Brain microvascular endothelial cell (primary cell): Measurements from ENCODE around the gene UGT1A4.
"Not testable (repeated sequence)": the region's sequence is repeated elsewhere in the genome, so short reads cannot be mapped to it uniquely, and the experiment has no call there.

Experiments used
- DNase-seq: peaks from one replicate; pipeline ENCODE4 v3.0.0-alpha.2; 2020
- H3K27ac ChIP-seq: fragments of 250-450 bp; sonication (Bioruptor Pico); 2 replicates; pipeline ENCODE4 v1.5.1; 2020; ENCODE audit warnings: mild to moderate bottlenecking, moderate library complexity
- H3K27me3 ChIP-seq: fragments of 250-450 bp; sonication (Bioruptor Pico); replicated peaks from 2 replicates; pipeline ENCODE4 v1.5.1; 2020; ENCODE audit warnings: mild to moderate bottlenecking
- H3K36me3 ChIP-seq: fragments of 250-450 bp; sonication (Bioruptor Pico); replicated peaks from 2 replicates; pipeline ENCODE4 v1.5.1; 2020; ENCODE audit warnings: mild to moderate bottlenecking
- H3K4me3 ChIP-seq: 2 replicates; pipeline ENCODE4 v1.5.1; 2011; ENCODE audit warnings: low read depth, mild to moderate bottlenecking, control low read depth, low read length, moderate library complexity
- in situ Hi-C: cut with HindIII; loops from 2 replicates; pipeline ENCODE4 v1.10.0; 2017; ENCODE audit warnings: low sequenced_read_pairs, low pct_ligation_motif_present
- TF ChIP-seq, protein P1 (sequence below): IDR thresholded peaks from 2 replicates; pipeline ENCODE4 v1.5.1; 2011; ENCODE audit warnings: low read depth, mild to moderate bottlenecking, moderate library complexity, low read length, control low read depth, inconsistent platforms; ENCODE audit errors: missing control alignments

Gene UGT1A4

DNA sequence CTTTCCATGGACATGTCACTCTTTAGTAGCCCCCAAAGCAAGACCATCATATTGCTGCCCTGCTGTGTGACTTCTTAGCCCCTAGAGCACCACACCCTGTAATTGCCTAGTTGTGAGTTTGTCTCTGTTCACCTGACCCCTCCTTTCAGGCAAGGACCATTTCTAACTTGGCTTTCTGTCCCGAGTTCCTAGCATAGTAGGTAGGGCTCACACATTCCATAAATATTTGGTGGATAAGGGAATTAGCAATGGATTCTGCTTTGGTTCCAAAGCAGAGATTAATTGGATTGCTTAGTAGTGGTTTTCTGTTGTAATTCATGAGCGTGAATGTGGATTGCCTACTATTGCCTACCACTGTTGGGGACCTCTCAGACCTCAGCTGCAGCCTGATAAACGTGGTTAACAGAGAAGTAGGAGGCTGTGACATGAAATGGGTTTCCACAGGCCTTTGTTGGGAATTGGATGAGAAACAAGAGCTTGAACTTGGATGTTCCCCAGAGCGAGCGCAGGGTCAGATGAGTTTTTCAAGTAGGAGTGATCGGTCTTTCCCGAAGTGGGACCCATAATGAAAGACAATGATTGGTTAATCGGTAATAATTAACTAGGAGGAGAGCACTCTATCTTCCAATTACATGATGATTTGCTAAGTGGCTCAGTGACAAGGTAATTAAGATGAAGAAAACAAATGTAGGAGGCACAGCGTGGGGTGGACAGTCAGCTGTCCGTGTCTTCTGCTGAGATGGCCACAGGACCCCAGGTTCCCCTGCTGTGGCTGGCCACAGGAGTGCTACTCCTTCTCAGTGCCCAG lies 28.1 kb downstream of the UGT1A4 start:
- TF ChIP-seq, protein P1, sequence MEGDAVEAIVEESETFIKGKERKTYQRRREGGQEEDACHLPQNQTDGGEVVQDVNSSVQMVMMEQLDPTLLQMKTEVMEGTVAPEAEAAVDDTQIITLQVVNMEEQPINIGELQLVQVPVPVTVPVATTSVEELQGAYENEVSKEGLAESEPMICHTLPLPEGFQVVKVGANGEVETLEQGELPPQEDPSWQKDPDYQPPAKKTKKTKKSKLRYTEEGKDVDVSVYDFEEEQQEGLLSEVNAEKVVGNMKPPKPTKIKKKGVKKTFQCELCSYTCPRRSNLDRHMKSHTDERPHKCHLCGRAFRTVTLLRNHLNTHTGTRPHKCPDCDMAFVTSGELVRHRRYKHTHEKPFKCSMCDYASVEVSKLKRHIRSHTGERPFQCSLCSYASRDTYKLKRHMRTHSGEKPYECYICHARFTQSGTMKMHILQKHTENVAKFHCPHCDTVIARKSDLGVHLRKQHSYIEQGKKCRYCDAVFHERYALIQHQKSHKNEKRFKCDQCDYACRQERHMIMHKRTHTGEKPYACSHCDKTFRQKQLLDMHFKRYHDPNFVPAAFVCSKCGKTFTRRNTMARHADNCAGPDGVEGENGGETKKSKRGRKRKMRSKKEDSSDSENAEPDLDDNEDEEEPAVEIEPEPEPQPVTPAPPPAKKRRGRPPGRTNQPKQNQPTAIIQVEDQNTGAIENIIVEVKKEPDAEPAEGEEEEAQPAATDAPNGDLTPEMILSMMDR: no peak
- H3K27ac ChIP-seq: no peak overlapping the region
- H3K36me3 ChIP-seq: no peaks in the 10 kb centered on the region
- no peaks in the 10 kb centered on the region for H3K27me3 ChIP-seq
- in situ Hi-C loops: no loop called here
- DNase-seq: no peak
- no peak overlapping the region for H3K4me3 ChIP-seq

DNA sequence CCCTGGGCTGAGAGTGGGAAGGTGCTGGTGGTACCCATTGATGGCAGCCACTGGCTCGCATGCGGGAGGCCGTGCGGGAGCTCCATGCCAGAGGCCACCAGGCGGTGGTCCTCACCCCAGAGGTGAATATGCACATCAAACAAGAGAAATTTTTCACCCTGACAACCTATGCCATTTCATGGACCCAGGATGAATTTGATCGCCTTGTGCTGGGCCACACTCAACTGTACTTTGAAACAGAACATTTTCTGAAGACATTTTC lies 28.7 kb downstream of the UGT1A4 start:
- Histone ChIP-seq H3K4me3 (no peak overlapping the region), H3K36me3 (no peaks in the 10 kb centered on the region), H3K27ac (no peak overlapping the region), H3K27me3 (no peaks in the 10 kb centered on the region)
- no peak for DNase-seq
- TF ChIP-seq, protein P1: no peak
- in situ Hi-C loops: no loop called here

DNA sequence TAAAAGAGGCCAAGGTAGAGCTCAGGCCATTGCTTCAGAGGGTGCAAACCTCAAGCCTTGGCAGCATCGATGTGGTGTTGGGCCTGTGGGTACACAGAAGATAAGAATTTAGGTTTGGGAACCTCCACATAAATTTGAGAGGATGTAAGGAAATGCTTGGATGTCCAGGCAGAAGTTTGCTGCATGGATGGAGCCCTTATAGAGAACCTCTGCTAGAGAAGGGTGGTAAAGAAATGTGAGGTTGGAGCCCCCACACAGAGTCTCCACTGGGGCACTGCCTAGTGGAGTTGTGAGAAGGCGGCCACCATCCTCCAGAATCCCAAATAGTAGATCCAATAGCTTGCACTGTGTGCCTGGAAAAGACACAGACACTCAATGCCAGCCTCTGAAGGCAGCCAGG lies 32.2 kb downstream of the UGT1A4 start:
- H3K4me3 ChIP-seq, H3K27ac ChIP-seq, DNase-seq, H3K36me3 ChIP-seq, H3K27me3 ChIP-seq, in situ Hi-C loops: not testable (repeated sequence)

DNA sequence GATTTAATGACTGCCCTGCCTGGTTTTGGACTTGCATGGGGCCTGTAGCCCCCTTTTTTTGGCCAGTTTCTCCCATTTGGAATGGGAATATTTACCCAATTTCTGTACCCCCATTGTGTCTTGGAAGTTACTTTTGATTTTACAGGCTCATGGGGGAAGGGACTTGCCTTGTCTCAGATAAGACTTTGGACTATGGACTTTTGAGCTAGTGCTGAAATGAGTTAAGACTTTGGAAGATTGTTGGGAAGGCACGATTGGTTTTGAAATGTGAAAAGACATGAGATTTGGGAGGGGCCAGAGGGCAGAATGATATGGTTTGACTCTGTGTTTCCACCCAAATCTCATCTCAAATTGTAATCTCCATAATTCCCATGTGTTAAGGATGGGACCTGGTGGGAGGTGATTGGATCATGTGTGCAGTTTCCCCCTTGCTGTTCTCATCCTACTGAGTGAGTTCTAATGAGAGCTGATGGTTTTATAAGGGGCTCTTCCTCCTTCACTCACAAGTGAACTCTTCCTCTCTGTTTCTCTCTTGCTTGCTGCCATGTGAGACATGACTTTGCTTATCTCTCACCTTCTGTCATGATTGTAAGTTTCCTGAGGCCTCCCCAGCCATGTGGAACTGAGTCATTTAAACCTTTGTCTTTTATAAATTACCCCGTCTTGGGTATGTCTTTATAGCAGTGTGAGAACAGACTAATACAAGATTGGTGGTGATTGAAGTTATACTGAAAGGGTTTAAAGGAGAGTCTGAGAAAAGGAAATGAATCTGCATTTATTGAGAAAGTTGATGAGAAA lies 32.9 kb downstream of the UGT1A4 start:
- H3K36me3 ChIP-seq, in situ Hi-C loops, H3K27ac ChIP-seq, H3K4me3 ChIP-seq, H3K27me3 ChIP-seq, DNase-seq: not testable (repeated sequence)

DNA sequence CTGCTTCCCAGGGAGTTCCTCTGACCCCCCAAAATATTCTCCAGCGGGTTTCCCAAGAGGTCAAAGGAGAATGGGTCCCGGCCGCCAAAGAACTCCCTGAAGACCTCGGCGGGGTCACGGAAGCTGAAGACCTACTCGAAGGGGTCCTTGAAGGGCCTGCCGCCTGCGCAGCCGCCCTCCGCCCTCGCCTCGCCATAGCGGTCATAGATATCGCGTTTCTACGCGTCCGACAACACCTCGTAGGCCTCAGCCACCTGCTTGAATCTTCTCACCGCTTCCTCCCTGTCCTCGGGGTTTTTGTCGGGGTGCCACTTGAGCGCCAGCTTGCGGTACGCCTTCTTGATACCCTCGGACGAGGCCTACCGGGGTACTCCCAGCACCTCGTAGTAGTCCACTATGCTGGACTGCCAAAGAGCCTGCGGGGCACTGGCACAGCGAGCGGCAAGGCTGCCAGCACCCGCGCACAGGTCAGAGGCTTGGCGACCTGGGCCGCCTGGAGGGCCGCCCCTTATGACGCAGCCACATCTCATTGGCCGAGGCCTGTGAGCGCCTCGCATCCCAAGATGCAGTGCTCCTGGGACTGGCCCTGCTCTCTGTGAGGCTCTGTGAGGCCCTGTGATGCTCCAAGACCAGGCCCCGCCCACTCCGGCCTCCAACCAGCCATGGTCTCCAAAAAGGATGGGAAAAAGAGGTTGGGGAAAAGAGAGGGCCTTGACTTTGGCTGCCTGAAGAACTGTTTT lies 36.5 kb downstream of the UGT1A4 start:
- TF ChIP-seq, protein P1: no peak
- Histone ChIP-seq H3K4me3 (no peak overlapping the region), H3K27me3 (no peaks in the 10 kb centered on the region), H3K36me3 (no peaks in the 10 kb centered on the region), H3K27ac (no peak overlapping the region)
- in situ Hi-C loops: no loop called here
- no peak for DNase-seq

DNA sequence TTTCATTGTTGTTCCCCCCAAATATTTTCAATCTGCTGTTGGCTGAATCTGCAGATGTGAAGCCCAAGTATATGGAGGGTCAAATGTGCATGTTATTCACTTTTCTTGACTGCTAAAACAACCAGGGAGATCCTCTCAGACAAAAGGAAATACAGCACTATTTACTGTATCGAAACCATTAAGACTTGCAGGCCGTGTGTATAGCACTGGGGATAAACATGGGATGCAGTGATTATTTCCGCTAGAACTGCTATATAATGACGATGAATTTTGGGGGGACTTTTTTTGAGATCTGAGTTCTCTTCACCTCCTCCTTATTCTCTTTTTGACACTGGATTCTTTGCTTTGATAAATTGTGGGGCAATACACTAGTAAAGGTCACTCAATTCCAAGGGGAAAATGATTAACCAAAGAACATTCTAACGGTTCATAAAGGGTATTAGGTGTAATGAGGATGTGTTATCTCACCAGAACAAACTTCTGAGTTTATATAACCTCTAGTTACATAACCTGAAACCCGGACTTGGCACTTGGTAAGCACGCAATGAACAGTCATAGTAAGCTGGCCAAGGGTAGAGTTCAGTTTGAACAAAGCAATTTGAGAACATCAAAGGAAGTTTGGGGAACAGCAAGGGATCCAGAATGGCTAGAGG lies 38.0 kb downstream of the UGT1A4 start:
- Histone ChIP-seq H3K4me3 (no peak overlapping the region), H3K36me3 (no peaks in the 10 kb centered on the region), H3K27ac (no peak overlapping the region), H3K27me3 (no peaks in the 10 kb centered on the region)
- in situ Hi-C loops: no loop called here
- no peak for DNase-seq
- TF ChIP-seq, protein P1: no peak
